ENCODE measurements around the gene AFMID.
"Not testable (repeated sequence)": the region's sequence is repeated elsewhere in the genome, so short reads cannot be mapped to it uniquely, and the experiment has no call there.

AFMID gene

GRCh38 chr17:78249818-78250806 lies 63.0 kb downstream of the AFMID start:
- no peak overlapping the region for H3K27ac ChIP-seq (ENCODE audit: low read depth, low read length)
- peaks cover 0 to 6% of the 10 kb centered on the region in 2 donors for H3K27me3 ChIP-seq (ENCODE audit: control insufficient read depth in 1 of 2, insufficient read depth in 2 of 2, low read length in 2 of 2)
- no peak overlapping the region for H3K4me3 ChIP-seq (ENCODE audit: low read depth in 1 of 2, low read length in 2 of 2)
- H3K9ac ChIP-seq (ENCODE audit: low read length) = no peak overlapping the region
- no peaks in the 10 kb centered on the region for H3K4me1 ChIP-seq (ENCODE audit: insufficient read depth, low read length)
- H3K9me3 ChIP-seq (ENCODE audit: low read length) = no peaks in the 10 kb centered on the region
- H3K36me3 ChIP-seq (ENCODE audit: insufficient read depth, low read length) = no peaks in the 10 kb centered on the region

- Histone ChIP-seq H3K36me3 (ENCODE audit: insufficient read depth, low read length) (no peaks in the 10 kb centered on the region), H3K4me3 (ENCODE audit: low read depth in 1 of 2, low read length in 2 of 2) (no peak overlapping the region), H3K9ac (ENCODE audit: low read length) (no peak overlapping the region), H3K27ac (ENCODE audit: low read depth, low read length) (no peak overlapping the region), H3K27me3 (ENCODE audit: control insufficient read depth in 1 of 2, insufficient read depth in 2 of 2, low read length in 2 of 2) (peaks cover 0 to 6% of the 10 kb centered on the region in 2 donors), H3K4me1 (ENCODE audit: insufficient read depth, low read length) (no peaks in the 10 kb centered on the region), H3K9me3 (ENCODE audit: low read length) (no peaks in the 10 kb centered on the region)
Observed at GRCh38 chr17:78250891-78251772, 64.0 kb downstream of the AFMID start.

GRCh38 chr17:78251773-78252103 lies 64.6 kb downstream of the AFMID start:
- Histone ChIP-seq H3K9ac (ENCODE audit: low read length) (no peak overlapping the region), H3K4me1 (ENCODE audit: insufficient read depth, low read length) (no peaks in the 10 kb centered on the region), H3K27me3 (ENCODE audit: control insufficient read depth in 1 of 2, insufficient read depth in 2 of 2, low read length in 2 of 2) (peaks cover 0 to 6% of the 10 kb centered on the region in 2 donors), H3K36me3 (ENCODE audit: insufficient read depth, low read length) (no peaks in the 10 kb centered on the region), H3K9me3 (ENCODE audit: low read length) (no peaks in the 10 kb centered on the region), H3K27ac (ENCODE audit: low read depth, low read length) (no peak overlapping the region), H3K4me3 (ENCODE audit: low read depth in 1 of 2, low read length in 2 of 2) (no peak overlapping the region)

GRCh38 chr17:78252111-78252634 lies 65.0 kb downstream of the AFMID start:
- H3K4me3 ChIP-seq (ENCODE audit: low read depth in 1 of 2, low read length in 2 of 2) = no peak overlapping the region
- H3K4me1 ChIP-seq (ENCODE audit: insufficient read depth, low read length) = no peaks in the 10 kb centered on the region
- no peaks in the 10 kb centered on the region for H3K36me3 ChIP-seq (ENCODE audit: insufficient read depth, low read length)
- H3K9ac ChIP-seq (ENCODE audit: low read length) = no peak overlapping the region
- peaks cover 0 to 6% of the 10 kb centered on the region in 2 donors for H3K27me3 ChIP-seq (ENCODE audit: control insufficient read depth in 1 of 2, insufficient read depth in 2 of 2, low read length in 2 of 2)
- no peak overlapping the region for H3K27ac ChIP-seq (ENCODE audit: low read depth, low read length)
- no peaks in the 10 kb centered on the region for H3K9me3 ChIP-seq (ENCODE audit: low read length)

- H3K9me3 ChIP-seq (ENCODE audit: low read length) = no peaks in the 10 kb centered on the region
- H3K27me3 ChIP-seq (ENCODE audit: control insufficient read depth in 1 of 2, insufficient read depth in 2 of 2, low read length in 2 of 2) = peaks cover 0 to 6% of the 10 kb centered on the region in 2 donors
- H3K9ac ChIP-seq (ENCODE audit: low read length) = no peak overlapping the region
- H3K36me3 ChIP-seq (ENCODE audit: insufficient read depth, low read length) = no peaks in the 10 kb centered on the region
- no peak overlapping the region for H3K27ac ChIP-seq (ENCODE audit: low read depth, low read length)
- no peaks in the 10 kb centered on the region for H3K4me1 ChIP-seq (ENCODE audit: insufficient read depth, low read length)
- no peak overlapping the region for H3K4me3 ChIP-seq (ENCODE audit: low read depth in 1 of 2, low read length in 2 of 2)
Observed at GRCh38 chr17:78252701-78253635, 65.8 kb downstream of the AFMID start.

- not testable (repeated sequence) for H3K36me3 ChIP-seq (ENCODE audit: insufficient read depth, low read length); H3K27me3 ChIP-seq (ENCODE audit: control insufficient read depth in 1 of 2, insufficient read depth in 2 of 2, low read length in 2 of 2); H3K9ac ChIP-seq (ENCODE audit: low read length); H3K4me1 ChIP-seq (ENCODE audit: insufficient read depth, low read length); H3K9me3 ChIP-seq (ENCODE audit: low read length); H3K27ac ChIP-seq (ENCODE audit: low read depth, low read length)
- H3K4me3 ChIP-seq (ENCODE audit: low read depth in 1 of 2, low read length in 2 of 2) = peak overlapping the region in 1 of 2 donors; percentile 76
Observed at GRCh38 chr17:78253636-78253945, 66.4 kb downstream of the AFMID start.

GRCh38 chr17:78253946-78254672 lies 66.9 kb downstream of the AFMID start:
- H3K9ac ChIP-seq (ENCODE audit: low read length) = peak overlapping the region; percentile 53
- no peaks in the 10 kb centered on the region for H3K4me1 ChIP-seq (ENCODE audit: insufficient read depth, low read length)
- no peaks in the 10 kb centered on the region for H3K9me3 ChIP-seq (ENCODE audit: low read length)
- H3K27me3 ChIP-seq (ENCODE audit: control insufficient read depth in 1 of 2, insufficient read depth in 2 of 2, low read length in 2 of 2) = peaks cover 0 to 10% of the 10 kb centered on the region in 2 donors
- peak overlapping the region; percentile 76 to 94 for H3K4me3 ChIP-seq (ENCODE audit: low read depth in 1 of 2, low read length in 2 of 2)
- H3K27ac ChIP-seq (ENCODE audit: low read depth, low read length) = peak overlapping the region; percentile 95
- H3K36me3 ChIP-seq (ENCODE audit: insufficient read depth, low read length) = no peaks in the 10 kb centered on the region

GRCh38 chr17:78255029-78255656 lies 68.0 kb downstream of the AFMID start:
- Histone ChIP-seq H3K27me3 (ENCODE audit: control insufficient read depth in 1 of 2, insufficient read depth in 2 of 2, low read length in 2 of 2) (peaks cover 0 to 8% of the 10 kb centered on the region in 2 donors), H3K4me1 (ENCODE audit: insufficient read depth, low read length) (no peaks in the 10 kb centered on the region), H3K9me3 (ENCODE audit: low read length) (no peaks in the 10 kb centered on the region), H3K4me3 (ENCODE audit: low read depth in 1 of 2, low read length in 2 of 2) (no peak overlapping the region), H3K36me3 (ENCODE audit: insufficient read depth, low read length) (no peaks in the 10 kb centered on the region), H3K27ac (ENCODE audit: low read depth, low read length) (no peak overlapping the region), H3K9ac (ENCODE audit: low read length) (no peak overlapping the region)

GRCh38 chr17:78255953-78256706 lies 69.0 kb downstream of the AFMID start:
- Histone ChIP-seq H3K4me1 (ENCODE audit: insufficient read depth, low read length) (no peaks in the 10 kb centered on the region), H3K36me3 (ENCODE audit: insufficient read depth, low read length) (no peaks in the 10 kb centered on the region), H3K4me3 (ENCODE audit: low read depth in 1 of 2, low read length in 2 of 2) (no peak overlapping the region), H3K9me3 (ENCODE audit: low read length) (no peaks in the 10 kb centered on the region), H3K27ac (ENCODE audit: low read depth, low read length) (no peak overlapping the region), H3K9ac (ENCODE audit: low read length) (no peak overlapping the region), H3K27me3 (ENCODE audit: control insufficient read depth in 1 of 2, insufficient read depth in 2 of 2, low read length in 2 of 2) (peaks cover 0 to 3% of the 10 kb centered on the region in 2 donors)
